HUDEP-2 (cell line): ENCODE results near the gene BICD1.
"Not testable (repeated sequence)": the region's sequence is repeated elsewhere in the genome, so short reads cannot be mapped to it uniquely, and the experiment has no call there.

Experiments used
- DNase-seq, 76 experiments: peaks; one replicate each; lab custom pipeline; 2025; ENCODE audit not compliant: unreplicated experiment in 76 of 76; lab: John Stamatoyannopoulos, UW

The BICD1 gene

DNA sequence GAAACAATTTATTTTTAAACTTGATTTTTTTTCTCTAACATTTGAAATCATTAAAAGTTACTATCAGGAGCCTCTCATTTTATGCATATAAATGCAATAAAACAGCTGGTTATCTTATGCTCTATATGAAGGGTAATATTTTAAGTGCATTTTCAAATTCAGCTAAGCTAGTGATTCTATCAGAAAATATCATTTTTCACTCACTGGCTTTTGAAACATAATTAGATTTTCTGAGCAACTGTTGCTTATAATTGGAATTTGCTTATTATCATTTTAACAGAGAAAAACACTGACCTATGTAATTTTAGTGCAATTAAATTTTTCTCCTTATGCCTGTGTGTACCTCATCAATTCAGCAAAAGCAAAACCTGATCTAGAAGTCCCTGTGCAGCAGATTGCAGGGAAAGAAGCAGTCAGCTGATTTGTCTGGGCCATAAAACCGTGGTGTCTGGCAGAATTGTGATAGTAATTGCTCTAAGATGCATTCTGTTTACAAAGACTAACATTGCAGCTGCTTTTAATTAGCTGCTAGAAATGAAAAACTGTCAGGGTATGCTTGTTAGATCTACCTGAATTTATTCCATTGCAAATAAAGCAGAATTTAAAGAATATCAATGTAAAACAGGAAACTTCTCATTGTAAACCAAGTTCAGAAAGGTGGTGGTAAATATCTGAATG, 75.0 kb downstream of the BICD1 start:
- no peak for DNase-seq

DNA sequence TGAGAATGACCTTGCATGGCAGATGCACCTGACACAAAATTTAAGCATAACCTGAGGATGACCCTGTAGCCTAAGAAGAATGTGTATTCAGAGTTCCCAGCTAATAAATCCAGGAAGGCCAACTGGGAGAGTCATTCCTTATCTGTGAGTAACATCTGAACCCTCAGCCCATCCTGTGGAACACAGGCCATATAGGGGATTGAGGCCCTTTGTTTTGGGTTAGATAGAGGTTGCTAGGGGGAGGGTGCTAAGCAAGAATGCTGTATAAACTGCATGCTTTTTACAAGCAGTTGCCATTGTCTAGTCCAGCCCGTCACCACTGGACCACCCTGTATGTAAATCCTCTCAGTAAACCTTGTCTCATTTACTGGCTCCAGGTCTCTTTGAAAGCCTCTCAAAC, 77.0 kb downstream of the BICD1 start:
- no peak for DNase-seq

DNA sequence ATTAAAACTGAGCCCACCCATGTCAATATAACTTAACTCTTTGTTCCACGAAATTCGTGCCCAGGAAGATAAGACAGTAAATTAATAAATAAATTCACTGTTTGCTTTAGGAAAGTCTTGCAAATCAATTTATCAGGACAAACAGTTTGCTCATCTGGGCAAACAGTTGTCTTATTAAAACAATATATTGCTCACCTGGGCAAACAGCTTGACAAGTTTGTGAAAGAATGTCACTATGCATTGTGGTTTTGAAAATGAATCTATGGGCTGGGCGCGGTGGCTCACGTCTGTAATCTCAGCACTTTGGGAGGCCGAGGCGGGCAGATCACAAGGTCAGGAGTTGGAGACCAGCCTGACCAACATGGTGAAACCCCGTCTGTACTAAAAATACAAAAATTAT, 80.5 kb downstream of the BICD1 start:
- DNase-seq, result not testable (repeated sequence)

DNA sequence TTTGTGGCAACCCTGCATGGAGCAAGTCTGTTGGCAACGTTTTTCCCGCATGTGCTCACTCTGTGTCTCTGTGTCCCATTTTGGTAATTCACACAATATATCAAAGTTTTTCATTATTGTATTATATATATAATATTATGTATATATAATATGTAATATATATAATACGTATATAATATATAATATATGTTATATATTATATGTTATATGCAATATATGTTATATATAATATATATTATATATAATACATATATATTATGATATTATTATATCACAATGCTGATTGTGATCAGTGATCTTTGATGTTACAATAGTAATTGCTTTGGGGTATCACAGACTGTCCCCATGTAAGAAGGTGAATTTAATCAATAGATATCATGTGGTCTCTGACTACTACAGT, 84.8 kb downstream of the BICD1 start:
- no peak for DNase-seq

DNA sequence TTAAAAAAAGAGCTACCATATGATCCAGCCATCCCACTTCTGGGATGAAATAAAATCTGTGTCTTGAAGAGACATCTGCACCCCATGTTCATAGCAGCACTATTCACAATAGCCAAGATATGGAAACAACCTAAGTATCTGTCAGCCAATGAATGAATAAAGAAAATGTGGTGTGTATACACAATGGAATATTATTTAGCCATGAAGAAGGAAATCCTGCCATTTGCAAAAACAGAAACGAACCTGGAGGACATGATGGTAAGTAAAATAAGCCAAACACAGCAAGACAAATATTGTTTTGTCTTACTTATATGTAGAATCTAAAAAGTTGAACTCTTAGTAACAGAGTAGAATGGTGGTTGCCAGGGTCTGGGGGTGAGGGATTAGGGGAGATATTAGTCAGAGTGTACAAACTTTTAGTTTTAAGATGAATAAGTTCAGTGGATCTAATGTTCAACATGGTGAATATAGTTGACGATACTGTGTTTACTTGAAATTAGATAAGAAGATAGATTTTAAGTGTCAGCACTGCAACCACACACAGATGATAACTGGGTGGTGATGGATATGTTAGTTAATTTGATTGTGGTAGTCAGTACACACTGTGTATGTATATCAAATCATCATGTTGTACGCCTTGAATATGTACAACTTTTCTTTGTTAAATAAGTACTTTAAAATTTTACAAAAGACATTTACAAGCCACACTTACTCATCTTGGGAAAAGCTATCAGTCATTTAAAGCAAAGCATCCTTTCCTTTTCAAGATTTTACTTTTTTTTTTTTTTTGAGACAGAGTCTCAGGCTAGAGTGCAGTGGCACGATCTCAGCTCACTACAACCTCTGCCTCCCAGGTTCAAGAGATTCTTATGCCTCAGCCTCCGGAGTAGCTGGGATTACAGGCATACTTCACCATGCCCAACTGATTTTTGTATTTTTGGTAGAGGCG, 89.9 kb downstream of the BICD1 start:
- no peak for DNase-seq

DNA sequence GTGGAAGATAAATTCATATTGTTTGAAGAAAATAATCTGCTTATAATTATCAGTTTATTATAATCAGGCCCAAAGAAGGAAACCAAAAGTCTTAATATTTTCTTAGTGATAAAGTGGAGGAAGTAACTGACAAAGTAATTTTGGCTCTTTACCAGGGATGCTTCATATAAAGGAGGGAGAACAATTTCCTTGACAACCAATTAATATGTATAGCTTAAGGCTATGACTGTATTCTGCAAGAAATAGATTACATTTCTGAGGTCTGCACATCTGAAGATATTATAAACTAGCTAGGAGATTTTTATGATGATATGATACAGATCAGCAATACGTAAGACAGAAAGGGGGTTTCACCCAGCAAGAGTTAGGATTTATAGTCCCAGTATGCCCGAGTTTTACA, 90.8 kb downstream of the BICD1 start:
- DNase-seq, result no peak

DNA sequence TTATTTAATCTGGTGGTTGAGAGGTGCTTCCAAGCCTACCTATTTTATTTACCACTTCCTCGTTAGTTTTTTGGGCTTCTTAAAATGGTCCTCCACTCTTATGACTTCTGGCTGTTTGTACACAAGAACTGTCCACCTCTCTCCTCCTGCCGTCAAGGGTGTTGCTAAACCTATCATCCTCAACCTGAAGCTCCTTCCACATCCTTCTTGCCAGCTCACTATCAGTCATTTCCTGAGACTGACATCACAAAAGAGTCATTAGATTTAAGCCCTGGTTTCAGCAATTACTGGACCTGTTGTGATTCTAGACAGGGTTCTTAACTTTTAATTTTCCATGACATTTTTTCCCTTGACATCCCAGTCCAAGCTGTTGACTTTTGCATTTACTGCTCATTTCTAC, 91.9 kb downstream of the BICD1 start:
- DNase-seq, result no peak

DNA sequence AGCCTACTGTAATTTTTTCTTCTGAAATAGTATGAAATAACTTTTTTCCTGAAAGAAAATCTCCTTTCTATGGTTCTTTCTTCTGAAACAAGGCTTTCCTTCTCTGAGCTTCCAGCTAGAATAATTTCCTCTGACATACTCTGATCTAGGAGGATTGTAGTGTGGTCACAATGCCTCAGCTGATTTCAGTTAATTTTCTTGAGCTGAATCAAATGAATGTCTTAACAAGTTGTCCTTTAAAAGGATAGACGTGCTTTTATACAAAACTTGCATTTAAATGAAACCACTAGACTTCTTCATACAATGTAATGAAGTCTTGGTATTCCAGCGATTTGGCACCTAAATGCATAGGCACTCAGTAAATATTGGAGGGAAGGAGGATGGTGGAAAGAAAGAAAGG, 94.4 kb downstream of the BICD1 start:
- DNase-seq, result no peak

DNA sequence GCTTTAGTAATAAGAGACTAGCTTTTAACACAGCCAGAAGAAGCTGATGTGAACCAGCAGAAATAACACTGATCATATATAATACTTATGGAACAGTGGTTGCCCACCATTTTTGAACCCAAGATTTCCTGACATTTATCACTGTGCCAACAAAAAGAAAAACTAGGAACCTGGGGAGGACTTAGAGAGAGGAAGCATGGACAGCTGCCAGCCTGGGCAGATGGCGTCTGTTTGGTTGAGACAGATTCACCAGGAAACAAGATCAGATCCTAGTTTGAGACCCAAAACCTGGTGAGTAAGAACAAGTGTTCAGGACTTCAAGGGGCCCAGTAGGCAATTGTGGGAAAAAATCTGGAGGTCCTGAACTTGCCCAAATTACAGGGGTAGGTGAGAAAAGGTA, 95.3 kb downstream of the BICD1 start:
- DNase-seq, result no peak

DNA sequence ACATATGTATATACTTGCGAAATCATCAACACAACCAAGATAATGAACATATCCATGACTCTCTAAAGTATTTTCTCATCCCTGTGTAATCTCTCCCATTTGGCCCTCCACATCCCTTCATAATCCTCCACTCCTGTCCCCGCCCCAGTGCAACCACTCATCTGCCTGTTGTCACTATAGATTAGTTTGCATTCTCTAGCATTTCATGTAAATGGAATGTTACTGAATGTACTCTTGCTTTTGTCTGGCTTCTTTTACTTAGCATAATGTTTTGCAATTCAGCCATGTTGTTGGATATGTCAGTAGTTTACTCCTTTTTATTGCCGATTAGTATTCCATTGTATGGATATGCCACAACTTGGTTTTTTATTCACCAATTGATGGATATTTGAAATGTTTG, 99.1 kb downstream of the BICD1 start:
- DNase-seq, result no peak

DNA sequence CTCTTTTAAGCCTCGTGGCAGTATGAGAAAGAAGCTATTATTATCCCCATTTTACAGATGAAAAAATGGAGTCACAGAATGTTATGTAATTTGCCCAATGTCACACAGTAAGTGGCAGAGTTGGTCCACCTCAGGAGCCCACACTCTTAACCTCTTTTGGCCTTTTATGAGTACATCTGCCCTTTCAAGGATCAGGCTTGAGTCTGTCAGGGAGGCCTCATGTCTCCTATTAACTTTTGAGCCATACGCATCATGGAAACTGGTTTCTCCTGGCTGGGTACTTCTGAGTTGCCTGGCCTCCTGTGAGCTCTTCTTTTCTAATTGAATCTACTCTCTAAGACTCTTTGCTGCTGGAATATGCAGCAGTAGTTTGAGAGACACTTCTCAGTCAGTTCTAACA, 101.7 kb downstream of the BICD1 start:
- DNase-seq, result no peak

DNA sequence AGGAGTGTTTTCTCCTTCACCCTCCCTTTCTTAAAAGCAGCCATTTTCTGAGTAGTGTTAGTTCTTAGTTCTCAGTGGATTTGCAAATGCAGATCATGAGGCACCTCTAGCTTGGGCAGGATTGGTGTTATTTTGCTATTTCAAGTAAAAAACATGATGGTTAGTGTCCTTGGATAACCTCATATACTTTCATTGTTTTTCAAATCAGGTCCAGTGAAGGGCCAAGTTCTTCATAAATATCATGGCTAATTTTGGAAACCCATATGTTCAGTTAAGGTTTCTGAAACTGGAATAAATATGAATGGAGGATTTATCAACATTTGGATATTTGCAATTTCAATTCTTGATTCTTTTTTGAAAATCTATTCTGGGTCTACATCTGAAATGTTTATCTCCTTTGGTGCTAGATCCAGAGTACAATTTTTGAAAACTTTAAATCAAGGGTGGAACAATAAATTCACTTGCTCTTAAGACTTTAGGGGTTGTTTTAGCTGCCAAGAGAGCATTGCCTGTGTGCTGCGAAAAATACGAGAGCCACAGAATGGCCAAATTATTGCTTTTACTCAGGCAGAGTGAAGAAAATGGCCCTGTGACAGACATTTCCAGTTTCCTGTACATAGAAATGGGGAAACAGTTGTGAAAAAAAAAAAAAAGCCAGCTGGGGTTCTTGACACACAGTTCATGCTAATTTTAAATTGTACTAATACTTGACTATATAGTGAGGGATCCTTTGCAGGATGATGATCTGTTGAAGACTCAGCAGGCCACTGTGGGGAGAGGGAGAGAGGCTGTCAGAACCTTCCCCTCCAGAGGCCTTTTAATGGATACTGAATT, 104.6 kb downstream of the BICD1 start:
- no peak for DNase-seq

DNA sequence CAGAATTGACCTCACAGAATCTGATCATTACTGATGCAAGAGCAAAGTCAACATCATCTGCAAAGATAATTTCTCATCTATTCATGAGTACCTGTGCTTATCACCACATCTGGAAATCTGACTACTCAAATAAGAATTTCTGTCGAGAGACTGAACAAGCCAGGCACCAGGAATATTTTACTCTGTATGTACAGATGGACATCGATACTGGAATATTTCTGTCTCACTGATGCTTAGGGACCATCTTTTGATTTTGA, 105.2 kb downstream of the BICD1 start:
- no peak for DNase-seq

DNA sequence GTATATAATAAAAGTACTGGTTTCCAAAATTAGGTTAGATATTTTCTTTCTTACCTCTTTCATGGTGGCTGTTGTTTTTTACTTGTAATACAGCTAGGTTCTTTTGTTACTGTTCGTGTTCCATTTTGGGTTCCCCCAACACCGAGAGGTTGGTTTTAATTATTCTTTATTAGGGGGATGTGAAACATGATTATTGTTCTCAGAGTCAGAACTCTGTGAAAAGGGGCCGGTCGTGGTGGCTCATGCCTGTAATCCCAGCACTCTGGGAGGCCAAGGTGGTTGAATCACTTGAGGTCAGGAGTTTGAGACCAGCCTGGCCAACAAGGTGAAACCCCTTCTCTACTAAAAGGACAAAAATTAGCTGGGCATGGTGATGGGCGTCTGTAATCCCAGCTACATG, 108.1 kb downstream of the BICD1 start:
- DNase-seq, result no peak

DNA sequence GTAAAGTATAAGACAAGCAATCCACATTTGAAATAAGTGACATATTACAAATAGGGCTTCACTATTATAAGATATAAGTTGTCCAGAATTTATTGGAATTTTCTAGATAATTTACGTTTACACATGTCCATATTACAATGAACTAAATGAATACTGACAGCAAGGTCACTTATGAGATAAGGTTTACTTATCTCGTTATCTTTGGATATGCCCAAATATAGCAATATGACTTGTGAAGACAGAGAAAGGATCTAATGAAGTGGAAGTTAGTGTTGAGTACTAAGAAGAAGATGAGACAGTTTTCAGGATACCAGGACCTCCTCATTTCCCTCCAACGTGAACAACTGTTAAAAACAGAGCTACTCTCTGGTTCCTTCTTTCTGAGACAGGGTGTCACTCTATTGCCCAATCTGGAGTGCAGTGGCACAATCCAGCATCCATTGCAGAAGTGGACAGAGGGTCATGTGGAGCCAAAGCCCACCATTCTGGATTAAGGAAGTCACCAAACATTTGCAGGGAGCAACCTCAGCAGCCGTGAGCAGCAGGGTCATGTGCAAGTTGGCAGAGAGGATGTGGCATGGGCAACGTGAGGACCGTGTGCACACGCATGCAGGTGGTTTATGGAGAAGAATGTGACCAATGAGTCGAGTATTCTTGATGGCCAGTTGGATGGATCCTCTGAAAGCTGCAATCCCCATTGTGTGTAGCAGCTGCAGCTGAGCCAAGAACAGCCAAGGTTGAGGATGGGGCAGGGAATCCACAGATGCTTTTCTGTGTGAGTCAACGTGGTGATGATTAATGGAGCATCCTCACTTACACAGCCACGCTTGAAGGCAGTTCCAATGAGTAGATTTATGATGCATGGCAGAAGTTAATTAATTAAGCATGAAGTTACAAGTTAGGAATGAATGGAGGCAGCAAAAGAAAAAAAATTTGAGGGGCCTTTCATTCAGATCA, 111.0 kb downstream of the BICD1 start:
- DNase-seq, result no peak

DNA sequence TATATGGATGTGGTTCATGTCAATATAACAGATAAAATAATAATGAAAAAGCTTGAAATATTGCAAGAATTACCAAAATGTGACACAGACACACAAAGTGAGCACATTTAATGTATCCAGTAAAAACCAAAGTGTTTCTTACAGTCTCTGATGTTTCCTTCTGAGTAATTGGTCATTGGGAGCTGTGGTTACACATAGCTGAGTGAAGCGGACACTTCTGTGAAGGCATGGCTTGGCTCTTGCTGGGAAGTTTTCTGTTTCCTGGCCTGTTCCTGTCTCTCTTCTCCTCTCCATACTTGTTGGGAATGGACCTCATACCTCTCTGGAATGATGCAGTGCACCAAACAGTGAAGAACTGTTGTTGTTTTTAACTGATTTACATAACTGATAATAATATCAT, 117.3 kb downstream of the BICD1 start:
- DNase-seq, result no peak

DNA sequence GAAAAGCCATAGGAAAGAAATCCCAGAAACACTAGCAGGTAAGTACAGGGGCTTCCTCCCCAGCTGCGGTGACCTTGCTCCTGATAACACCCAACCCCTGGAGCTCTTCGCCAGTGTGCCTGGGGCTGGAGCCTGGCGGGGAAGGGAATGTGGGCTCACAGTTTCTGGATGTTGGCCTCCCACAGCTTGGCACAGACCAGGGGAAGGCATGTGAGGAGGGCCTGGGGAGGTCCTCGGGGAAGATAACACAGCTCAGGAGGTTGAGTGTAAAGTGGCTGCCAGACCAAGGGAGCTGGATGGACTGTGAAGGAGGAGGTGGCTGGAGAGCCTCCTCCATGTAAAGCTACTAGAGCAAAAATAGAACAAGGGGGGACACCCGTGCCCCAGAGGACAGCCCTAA, 120.1 kb downstream of the BICD1 start:
- no peak for DNase-seq

DNA sequence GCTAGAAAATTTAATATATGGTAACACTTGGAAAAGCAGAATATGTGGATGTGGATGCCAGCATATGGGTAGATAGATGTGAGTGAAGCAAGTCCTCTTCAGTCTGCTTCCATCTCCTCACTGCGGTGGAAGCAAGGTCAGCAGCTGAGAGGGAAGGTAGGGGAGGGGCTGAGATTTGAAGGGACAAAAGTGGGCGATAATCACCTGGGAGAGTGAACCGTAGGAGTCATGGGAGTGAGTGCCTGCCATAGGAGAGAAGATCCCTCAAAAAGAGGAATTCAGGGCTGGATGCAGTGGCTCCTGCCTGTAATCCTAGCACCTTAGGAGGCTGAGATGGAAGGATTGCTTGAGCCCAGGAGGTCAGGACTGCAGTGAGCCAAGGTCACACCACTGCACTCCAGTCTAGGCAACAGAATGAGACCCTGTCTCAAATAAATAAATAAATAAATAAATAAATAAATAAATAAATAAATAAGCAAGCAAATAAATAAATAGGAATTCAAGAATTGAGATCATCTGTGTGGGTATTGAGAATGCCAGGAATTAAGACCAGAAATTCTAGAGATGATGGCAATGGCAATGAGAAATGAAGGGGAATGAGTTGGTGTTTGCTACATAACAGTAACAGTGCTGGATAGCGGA, 123.4 kb downstream of the BICD1 start:
- DNase-seq, result no peak

DNA sequence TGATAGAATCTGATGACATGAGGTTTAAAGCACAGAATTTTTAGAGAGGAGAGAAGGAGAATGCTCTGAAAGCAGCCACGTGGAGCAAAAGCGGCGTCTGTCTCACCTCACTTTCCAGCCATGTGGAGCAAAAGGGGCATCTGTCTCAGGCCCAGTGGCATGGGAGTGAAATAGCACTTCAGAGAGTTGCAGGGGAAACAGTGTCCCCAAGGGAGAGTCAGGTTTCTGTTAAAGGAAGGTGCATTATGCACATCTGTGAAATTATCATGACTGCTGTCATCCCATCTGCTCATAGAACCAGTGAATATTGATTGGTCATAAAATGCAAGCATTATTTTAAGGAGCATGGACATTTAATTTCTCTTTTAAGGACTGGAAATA, 124.0 kb downstream of the BICD1 start:
- no peak for DNase-seq

DNA sequence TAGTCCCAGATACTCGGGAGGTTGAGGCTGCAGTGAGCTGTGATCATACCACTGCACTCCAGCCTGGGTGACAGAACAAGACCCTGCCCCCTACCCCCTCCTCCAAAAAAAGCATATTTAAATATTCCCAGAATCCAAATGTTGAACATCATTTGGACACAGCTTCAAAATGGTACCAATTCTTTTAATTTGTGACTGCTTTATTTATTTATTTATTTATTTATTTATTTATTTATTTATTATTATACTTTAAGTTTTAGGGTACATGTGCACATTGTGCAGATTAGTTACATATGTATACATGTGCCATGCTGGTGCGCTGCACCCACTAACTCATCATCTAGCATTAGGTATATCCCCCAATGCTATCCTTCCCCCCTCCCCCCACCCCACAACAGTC, 124.7 kb downstream of the BICD1 start:
- not testable (repeated sequence) for DNase-seq
